ENCODE results near the gene MUC2.

GRCh38 chr11:1122664-1123002 lies 48.0 kb downstream of the MUC2 start:
- TF ChIP-seq CTCF (conservative IDR thresholded peaks at IDR 0.05; ENCODE audit: low read depth in 2 of 2) (no peak), EZH2 (IDR thresholded peaks at IDR 0.05; ENCODE audit: low read depth, unreplicated experiment) (no peak), CREB1 (CRISPR knock-in tag; IDR thresholded peaks at IDR 0.05; ENCODE audit: low read depth) (no peak), POLR2AphosphoS5 (IDR thresholded peaks at IDR 0.05; ENCODE audit: low read depth) (no peak), REST (IDR thresholded peaks at IDR 0.05; ENCODE audit: unreplicated experiment) (no peak), JUNB (IDR thresholded peaks at IDR 0.05; ENCODE audit: unreplicated experiment) (no peak), EZH2phosphoT487 (IDR thresholded peaks at IDR 0.05; ENCODE audit: unreplicated experiment) (no peak)
